HG03159 (cell line): Measurements from ENCODE around the gene VPS39.
"Not testable (repeated sequence)": the region's sequence is repeated elsewhere in the genome, so short reads cannot be mapped to it uniquely, and the experiment has no call there.

Experiments used
- ATAC-seq: cut with Tn5 transposase; IDR thresholded peaks from one replicate; pipeline ENCODE4 v1.9.1; 2021; ENCODE audit warnings: mild to moderate bottlenecking, moderate library complexity; ENCODE audit not compliant: unreplicated experiment

Gene VPS39, protein sequence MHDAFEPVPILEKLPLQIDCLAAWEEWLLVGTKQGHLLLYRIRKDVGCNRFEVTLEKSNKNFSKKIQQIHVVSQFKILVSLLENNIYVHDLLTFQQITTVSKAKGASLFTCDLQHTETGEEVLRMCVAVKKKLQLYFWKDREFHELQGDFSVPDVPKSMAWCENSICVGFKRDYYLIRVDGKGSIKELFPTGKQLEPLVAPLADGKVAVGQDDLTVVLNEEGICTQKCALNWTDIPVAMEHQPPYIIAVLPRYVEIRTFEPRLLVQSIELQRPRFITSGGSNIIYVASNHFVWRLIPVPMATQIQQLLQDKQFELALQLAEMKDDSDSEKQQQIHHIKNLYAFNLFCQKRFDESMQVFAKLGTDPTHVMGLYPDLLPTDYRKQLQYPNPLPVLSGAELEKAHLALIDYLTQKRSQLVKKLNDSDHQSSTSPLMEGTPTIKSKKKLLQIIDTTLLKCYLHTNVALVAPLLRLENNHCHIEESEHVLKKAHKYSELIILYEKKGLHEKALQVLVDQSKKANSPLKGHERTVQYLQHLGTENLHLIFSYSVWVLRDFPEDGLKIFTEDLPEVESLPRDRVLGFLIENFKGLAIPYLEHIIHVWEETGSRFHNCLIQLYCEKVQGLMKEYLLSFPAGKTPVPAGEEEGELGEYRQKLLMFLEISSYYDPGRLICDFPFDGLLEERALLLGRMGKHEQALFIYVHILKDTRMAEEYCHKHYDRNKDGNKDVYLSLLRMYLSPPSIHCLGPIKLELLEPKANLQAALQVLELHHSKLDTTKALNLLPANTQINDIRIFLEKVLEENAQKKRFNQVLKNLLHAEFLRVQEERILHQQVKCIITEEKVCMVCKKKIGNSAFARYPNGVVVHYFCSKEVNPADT

DNA sequence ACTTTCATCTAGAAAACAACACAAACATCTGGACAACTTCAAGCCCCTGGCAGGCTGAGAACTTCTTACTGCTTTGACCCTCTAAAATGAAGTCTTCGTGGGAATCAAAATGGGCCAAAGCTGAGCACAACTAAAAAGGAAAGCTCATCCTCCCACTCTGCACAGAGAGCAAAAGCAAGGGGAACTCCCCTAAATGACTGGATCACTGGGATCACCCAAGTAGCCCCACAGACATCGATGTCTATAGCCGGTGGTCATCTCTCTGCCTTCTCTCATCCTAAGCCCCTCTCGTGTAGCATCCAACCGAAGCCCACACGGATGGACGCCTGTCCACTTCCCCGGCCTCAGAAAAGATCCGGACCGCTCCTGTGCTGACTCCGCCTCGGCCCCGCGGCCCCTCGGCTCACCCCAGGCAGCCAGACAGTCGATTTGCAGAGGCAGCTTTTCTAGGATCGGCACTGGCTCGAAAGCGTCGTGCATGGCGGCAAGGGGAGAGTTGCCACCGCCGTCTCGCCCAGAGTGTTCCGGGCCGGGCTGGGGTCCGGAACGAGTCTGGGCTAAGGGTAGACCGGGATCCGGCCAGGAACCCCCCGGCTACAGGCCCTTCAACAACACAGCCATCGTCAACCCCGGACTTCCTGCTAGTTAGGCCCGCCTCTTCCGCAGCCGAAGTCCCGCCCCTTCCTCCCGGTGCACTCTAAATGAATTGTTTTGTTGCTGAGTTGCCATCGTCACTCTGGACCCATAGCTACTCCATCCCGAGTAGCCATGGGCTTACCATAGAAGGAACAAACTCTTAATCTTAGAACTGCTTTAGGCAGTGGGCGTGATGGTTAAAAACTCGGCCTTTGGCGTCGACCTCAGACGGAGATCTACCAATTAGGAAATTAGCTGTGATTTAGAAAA lies at the start of gene VPS39:
VPS39 (minus strand) TSS at position 631 of the 906 bp plus-strand sequence; CDS start at position 480, 151 bp downstream.
- ATAC-seq: peak; percentile 94

DNA sequence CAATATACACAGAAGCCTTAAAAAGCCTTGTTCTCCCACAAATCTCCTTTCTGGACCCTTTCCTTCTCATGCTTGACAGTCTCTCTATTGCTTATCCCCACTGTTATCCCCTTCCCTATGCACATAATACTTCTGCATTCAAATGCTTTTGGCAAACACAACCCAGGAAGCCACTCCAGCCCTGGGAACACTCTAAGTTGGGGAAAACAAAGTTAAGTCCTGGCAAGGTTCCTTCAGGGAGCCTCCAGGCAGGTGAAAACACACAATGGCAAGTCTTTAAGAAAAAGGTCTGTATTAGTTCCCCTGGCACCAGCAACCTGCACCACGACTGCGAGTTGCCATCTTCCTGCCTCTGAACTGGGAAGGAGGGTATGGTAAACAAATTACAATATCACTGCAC lies 45.2 kb upstream of the VPS39 start:
- no peak for ATAC-seq

DNA sequence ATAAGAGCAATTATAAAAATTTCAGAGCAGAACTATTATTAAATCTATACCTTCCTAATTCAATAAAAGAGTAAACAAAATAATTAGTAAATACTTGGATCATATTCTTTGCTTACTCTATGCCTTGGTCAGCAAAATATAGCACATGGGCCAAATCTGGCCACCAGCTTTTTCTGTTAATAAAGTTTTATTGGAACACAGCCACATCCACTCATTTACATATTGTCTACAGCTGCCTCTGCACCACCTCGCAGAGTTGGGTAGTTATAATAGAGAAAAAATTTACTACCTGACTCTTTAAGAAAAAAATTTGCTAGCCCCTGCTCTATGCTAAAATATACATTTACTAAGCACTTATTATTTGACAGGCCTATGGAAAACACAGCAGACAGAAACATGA lies 32.7 kb upstream of the VPS39 start:
- no peak for ATAC-seq

DNA sequence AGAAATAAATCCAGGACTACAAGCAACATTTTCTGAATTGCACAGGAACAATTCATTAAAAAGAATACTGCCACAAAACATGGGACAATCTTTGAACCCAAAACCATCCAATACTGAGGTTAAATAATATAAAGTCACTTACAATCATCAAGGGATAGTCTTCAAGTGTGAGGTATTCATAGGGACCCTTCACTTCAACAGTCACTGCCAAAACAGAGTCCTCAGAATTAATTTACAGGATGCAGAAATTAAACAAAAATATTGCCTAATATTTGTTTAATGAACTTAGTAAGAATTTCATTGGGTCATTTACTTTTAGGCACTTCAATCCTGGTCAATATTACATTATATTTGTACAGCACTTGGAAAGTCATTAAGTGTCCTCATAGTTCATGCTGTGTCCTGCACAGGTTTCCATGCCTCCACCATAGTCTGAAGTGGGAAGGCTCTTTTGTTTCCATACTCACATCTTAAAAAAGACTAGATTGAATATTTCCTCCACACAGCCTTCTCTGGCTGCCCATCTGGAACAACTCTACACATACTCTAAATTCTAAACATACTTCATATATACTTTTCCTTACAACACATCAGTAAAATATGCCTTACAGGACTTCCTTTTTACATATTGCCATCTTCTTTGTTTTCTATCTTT lies 31.6 kb upstream of the VPS39 start:
- ATAC-seq: no peak

DNA sequence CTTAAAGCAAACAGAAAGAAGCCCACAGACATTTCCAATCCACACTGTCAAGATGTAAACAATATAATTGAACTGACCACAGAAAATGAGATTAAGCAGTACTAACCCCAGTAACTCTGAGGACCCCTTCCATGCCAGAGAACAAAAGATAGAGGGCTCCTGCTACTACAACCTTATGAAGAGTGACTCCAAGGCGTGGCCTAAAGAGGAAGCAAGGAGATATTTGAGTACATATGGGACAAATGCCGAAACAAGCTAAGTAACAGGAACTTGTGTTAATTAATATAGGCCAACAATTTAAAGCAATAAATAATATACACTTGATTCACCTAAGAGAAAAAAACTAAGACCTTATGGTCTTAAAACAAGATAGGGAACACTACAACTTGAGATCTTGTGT lies 25.0 kb upstream of the VPS39 start:
- no peak for ATAC-seq

DNA sequence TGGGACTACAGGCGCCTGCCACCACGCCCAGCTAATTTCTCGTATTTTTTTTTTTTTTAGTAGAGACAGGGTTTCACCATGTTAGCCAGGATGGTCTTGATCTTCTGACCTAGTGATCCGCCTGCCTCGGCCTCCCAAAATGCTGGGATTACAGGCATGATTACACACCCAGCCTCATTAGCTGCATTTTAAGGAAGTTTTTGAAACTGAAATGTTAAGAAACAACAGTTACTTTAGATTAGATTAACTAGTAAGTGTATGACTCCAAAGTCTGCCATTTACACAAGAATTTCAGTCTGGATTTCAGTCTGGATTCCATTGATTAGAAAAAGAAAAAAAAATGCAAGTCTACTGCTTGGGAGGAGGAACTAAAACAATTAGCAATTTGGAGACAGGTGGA lies 24.5 kb upstream of the VPS39 start:
- ATAC-seq: no peak

DNA sequence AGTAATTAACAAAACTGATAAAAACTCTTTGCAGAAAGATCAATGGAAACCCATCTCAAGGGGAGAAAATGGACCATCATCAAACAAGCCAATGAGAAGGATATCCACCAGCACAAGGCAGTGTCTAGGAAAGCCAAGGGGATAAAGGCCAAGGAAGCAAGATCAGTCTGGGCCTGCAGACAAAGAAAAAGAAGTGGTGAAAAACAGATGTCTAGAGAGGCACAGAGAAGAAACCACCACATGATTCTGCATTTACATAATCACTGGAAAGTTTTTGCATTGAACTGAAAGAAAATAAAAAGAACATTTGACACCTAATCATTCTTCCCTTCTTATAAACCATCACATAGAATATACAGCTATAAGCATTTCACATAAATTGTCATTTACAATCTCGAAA lies 23.0 kb upstream of the VPS39 start:
- ATAC-seq: no peak

DNA sequence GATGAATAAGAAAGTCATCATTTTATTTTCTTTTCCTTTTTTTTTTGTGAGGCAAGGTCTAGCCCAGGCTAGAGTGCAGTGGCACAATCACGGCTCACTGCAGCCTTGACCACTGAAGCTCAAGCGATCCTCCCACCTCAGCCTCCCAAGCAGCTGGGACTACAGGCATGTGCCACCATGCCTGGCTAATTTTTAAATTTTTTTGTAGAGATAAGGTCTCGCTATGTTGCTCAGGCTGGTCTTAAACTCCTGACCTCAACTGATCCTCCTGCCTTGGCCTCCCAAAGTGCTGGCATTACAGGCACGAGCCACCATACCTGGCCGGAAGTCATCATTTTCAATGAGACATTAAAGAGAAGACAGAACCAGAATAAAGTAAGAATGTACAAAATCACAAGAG lies 20.9 kb upstream of the VPS39 start:
- not testable (repeated sequence) for ATAC-seq

DNA sequence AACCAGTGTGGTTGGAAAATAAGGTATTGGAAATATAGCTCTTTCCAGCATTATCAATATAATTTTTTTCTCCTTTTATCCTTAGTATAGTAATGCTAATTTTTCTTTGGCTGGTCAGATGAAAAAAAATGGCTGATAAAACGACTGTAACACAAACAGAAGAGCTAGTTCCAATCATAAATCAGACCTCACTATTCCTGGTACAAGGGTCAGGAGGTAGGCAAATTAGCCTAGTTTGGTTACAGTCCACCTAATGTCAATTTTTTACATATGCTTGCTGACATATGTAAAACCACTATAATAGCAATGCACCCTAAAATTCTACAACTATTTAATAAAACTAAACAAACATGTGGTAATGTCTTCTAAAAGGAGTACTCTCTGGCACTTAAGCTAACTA lies 19.9 kb upstream of the VPS39 start:
- ATAC-seq: no peak

DNA sequence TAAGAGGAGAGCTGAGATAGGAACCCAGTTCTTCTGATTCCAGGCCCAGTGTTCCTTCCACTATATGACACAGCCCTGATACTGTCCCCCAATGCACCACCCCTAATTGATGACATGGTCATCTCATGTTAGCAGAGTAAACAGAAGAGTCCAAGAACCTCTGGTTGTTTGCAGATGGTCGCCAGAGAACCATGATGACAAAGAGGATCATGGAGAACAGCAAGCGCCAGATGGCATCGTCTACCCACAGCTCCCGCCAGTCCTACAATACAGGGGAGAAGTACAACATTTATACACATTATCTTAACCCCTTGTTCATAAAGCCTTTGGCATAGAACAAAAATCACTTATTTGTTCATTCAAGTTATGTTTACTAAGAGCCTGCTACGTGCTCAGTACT lies 18.5 kb upstream of the VPS39 start:
- no peak for ATAC-seq

DNA sequence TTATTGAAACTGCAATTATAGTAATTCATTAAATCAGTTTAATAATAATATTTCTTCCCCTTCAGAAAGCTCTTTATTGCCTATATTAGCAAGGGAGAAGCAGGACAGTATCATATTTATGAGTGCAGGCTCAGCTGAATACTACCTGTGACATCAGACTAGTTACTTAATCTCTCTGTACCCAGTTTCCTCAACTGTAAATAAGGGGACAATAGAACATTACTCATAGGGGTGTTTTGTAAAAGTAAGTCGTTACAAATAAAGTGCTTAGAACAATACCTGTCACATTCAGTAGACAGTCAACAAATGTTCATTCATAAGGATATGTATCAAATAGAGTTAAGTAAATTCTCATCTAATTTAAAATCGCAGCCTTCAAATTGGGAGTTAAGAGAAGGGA lies 12.1 kb upstream of the VPS39 start:
- ATAC-seq: no peak

DNA sequence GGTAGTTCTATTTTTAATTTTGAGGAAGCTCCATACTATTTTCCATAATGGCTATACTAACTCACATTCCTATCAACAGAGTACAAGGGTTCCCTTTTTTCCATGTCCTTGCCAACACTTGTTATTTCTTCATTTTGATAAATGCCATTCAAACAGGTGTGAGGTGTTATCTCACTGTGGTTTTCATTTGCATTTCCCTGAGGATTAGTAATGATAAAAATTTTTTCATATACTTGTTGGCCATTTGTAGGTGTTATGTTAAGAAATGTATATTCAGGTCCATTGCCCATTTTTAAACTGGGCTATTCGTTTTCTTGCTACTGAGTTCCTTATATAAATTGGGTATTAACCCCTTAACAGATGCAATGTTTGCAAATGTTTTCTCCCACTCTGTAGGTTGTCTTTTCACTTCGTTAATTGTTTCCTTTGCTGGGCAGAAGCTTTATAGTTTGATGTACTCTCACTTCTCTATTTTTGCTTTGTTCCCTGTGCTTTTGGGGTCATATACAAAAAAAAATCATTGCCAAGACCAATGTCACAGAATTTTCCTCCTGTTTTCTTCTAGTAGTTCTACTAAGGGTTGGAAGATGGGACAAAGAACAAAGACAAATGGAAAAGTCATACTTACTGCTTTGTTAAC lies 11.0 kb upstream of the VPS39 start:
- ATAC-seq: no peak

DNA sequence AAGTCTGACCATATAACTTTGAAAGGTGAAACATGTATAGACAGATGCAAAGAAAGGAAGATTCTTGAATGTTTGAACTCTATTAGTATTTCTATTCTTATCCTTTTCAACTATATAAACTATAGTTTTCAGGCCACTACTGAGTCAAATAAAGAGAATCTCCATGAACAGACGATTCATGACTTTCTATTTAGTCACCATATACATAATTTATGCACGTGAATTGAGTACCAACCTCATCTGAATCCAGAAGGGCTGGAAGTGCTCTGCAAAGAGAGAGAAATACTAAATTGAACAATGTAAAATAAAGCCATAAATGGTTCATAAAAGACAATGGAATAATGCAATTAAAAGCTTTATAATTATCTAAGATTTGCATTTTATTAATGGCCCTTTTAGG lies 9.5 kb upstream of the VPS39 start:
- ATAC-seq: no peak

DNA sequence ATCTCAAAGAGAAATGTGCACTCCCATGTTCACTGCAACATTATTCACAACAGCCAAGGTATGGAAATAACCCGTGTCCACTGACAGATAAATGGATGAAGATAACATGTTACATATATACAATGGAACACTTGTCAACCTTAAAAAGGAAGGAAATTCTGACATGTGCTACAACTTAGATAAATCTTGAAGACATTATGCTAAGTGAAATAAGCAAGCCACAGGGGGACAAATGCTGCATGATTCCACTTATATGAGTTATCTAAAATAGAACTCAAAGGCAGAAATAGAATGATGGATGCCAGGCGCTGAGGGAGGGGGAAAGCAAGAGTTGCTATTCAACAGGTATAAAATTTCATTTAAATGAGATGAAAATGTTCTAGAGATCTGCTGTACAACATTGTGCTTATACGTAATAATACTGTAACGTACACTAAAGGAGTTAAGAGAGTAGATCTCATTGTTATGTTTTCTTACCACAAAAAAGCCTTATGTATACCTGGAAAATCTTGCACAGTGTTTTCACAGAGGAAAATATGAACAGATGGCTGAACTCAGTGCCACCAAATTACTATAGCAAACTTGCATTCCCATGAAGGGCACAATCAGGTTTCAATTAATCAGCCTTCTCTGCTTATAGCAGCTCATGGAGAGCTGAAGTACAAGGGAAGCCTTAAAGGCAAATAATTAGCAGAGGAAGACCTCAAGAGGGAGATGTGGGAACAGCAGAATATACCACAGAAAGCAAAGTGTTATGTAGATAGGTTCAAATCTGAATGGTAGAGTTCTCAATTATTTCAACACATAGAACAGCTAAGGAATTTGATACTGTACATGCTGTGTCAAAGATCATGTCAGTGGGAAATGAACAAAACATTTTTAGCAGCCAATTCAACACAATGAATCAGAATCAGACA lies 8.1 kb upstream of the VPS39 start:
- no peak for ATAC-seq

DNA sequence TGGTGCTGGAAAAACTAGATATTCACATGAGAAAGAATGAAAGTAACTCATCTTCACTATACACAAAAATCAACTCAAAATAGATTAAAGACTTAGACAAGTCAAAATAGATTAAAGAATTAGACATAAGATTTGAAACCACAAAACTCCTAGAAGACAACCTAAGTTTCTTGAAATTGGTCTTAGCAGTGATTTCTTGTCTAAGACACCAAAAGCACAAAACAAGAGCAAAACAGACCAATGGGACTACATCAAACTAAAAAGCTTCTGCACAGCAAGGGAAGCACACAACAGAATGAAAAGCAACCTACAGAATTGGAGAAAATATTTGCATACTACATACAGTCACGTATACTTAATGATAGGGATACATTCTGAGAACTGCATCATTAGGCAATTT lies 6.5 kb upstream of the VPS39 start:
- no peak for ATAC-seq

DNA sequence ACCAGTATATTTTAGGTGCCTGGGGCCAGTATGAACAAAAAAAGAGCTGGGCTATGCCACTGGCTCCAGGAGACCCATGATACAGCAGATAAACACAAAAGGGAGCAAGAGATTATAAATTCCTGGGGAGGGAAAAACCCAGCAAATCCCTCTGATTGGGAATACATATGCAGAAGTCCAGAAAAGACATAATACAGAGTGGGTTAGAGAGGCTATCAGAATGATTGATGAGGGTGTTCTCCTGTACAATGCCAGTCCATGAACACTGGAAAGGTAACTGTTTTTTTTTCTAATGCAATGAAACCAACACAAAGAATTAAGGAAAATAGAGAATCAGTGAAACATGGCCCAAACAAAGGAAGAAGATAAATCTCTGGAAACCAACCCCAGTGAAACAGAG lies 5.4 kb upstream of the VPS39 start:
- ATAC-seq: no peak

DNA sequence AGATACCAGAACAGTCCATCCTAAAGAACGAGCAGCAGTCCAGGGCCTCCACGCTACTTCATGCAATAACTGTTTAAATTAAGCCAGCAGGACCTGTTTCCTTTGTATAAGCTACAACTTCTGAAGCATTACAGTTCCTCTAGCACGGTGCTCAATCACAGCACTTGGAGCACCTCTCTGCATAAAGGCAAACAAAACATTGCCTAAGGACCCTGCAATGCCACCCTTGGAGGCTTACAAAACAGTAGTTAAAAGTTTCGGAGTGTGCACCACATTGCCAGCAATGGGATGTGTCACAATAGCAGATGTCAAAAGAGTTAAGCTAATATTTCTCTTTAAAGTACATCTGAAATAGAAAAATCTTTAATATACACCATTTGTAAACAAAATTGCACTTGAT lies 2.6 kb upstream of the VPS39 start:
- ATAC-seq: no peak

DNA sequence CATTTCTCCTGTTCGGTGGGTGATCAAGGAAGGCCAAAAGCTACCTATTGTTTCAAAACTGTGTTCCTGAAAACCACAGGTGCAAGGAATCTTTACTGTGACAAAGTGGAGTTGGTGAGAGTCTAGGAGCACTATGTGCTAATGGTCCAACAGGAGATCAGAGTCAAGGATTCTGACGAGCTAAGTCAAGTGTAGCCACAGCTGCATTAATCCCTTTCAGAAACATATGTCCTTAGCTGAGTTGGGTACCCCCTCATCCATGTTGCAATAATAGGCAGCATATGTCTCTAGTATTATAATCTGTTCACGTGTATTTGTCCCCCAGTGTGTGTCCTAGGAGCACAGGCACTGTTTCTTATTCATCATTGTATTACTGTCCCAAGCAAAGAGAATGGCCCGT lies 1.7 kb downstream of the VPS39 start:
- ATAC-seq: no peak

DNA sequence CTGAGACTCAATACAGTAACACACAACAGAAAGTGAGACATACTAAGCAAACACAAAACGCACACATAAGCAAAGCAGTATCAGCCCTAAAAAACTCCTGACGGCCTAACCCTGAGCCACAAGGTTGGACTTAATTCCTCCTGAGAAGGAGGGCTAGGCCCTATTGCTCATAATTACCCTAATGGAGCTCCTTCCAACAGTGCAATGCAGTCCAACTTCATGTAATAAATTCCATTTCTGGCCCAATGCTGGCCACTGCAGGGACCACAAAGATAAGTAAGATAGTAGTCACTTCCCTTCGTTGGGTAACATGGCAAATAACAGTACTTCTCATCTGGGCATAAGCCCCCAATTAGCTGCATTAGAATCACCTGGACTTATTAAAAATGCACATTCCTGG lies 4.2 kb downstream of the VPS39 start:
- ATAC-seq: no peak
